GM13976 (cell line): ENCODE results near the gene SMARCA1.

ENCODE experiments used
- DNase-seq: peaks from one replicate; pipeline ENCODE4 v3.0.0; 2012; ENCODE audit warnings: low spot score
- CTCF ChIP-seq: IDR thresholded peaks from 2 replicates; pipeline ENCODE4 v1.5.1; 2012; ENCODE audit warnings: borderline replicate concordance, mild to moderate bottlenecking; ENCODE audit not compliant: insufficient read depth; ENCODE audit errors: extremely low read depth, missing control alignments, control extremely low read depth
- in situ Hi-C: fragments of 300-500 bp; cut with MboI; formaldehyde crosslinking; loops from one replicate; pipeline ENCODE4 v1.12.0; 2022; ENCODE audit warnings: low sequenced_read_pairs, mixed read lengths, inconsistent platforms; ENCODE audit not compliant: unreplicated experiment

SMARCA1 gene

GRCh38 chrX:129449148-129449547, 74.1 kb downstream of the SMARCA1 start:
- in situ Hi-C loops, result no loop called here
- no peak for DNase-seq
- no peak for TF ChIP-seq CTCF

DNA sequence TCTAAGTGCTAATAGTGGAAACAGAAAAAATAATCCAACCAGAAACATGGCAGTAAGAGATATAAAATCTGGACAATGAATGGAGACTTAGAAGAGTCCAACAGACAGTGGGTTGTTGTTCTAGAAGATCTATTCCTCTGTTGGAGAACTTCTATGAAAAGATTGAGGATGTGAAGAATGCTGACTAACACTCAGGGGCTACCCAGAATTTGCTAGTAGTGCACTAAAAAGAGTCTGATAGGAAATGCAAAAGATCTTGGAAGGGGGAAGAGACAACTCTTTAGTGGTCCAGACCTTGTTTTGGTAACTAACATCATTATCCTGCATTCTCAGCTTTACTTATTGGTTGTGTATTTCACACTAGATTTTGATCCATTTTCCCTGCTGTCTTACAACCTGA, 77.9 kb downstream of the SMARCA1 start:
- no peak for DNase-seq
- in situ Hi-C loops, result no loop called here
- TF ChIP-seq CTCF, result no peak

DNA sequence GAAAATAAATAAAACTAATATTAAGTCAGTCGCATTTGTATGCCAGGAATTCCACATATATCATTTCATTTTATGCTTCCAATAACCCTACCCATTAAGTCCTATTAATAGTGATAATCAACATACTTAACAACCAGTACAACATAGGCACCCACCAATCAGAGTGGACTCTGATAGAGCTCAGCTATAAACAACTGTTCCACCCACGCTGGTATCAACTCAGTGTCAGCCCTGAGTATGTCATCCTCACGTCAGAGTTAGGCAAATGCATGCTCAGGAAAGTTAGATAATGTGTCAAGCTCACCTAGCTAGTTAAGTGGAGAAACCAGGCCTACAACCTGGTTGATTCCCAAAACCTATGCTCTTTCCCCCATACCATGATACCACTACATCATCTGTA, 89.3 kb downstream of the SMARCA1 start:
- in situ Hi-C loops, result no loop called here
- TF ChIP-seq CTCF, result no peak
- no peak for DNase-seq

GRCh38 chrX:129433461-129433860, 89.8 kb downstream of the SMARCA1 start:
- in situ Hi-C loops, result no loop called here
- no peak for TF ChIP-seq CTCF
- no peak for DNase-seq

- in situ Hi-C loops, result no loop called here
- no peak for DNase-seq
- TF ChIP-seq CTCF, result peak; percentile 1
Observed at GRCh38 chrX:129427267-129427666, 96.0 kb downstream of the SMARCA1 start.

GRCh38 chrX:129423191-129423590, 100.1 kb downstream of the SMARCA1 start:
- in situ Hi-C loops, result no loop called here
- no peak for TF ChIP-seq CTCF
- no peak for DNase-seq

DNA sequence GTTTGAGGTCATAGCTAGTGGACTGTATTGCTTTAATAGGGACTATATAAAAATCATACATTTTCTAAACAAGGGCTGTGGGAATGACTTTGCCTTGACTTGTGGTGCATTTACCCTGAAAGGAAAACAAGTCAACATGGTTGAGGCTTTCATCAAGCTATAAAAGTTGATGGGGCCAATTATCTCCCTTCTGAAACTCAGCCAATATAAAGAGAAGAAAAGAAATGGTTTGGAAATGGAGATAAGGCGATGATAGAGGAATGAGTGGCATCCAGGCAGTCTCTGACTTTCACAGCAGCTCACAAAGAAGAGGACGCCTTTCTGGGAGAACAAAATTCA, 118.7 kb downstream of the SMARCA1 start:
- in situ Hi-C loops, result no loop called here
- DNase-seq, result no peak

More for the DNA sequence above, 118.7 kb downstream of the SMARCA1 start:
- TF ChIP-seq CTCF, result no peak
